A549 (cell line): Measurements from ENCODE around the gene ANKRD33B. TPM values are rescaled to one million over a fixed set of nuclear protein-coding genes. Genes with fewer than 3 reads are reported as not detected.

Experiments used
- BCL3 ChIP-seq: fragments of >200 bp; sonication (Bioruptor Twin); formaldehyde crosslinking; IDR thresholded peaks from 3 replicates; pipeline ENCODE4 v1.6.1; 2016
- CBX8 ChIP-seq: fragments of 200-600 bp; sonication (generic); IDR thresholded peaks from 2 replicates; pipeline ENCODE4 v1.6.1; 2016
- CHD4 ChIP-seq: fragments of 200-600 bp; sonication (generic); IDR thresholded peaks from 2 replicates; pipeline ENCODE4 v1.6.1; 2016; ENCODE audit warnings: antibody characterized with exemption, mild to moderate bottlenecking, borderline replicate concordance
- EHF ChIP-seq: fragments of 250-450 bp; sonication (Bioruptor Pico); IDR thresholded peaks from 2 replicates; pipeline ENCODE4 v1.5.0; 2020; ENCODE audit warnings: mild to moderate bottlenecking
- ESRRA ChIP-seq: fragments of 150-350 bp; IDR thresholded peaks from 2 replicates; pipeline ENCODE4 v1.6.1; 2014; ENCODE audit warnings: mild to moderate bottlenecking, low read length, borderline replicate concordance
- FOSL2 ChIP-seq, 2 experiments: fragments of 450-650 bp in 1 of 2; fragments of >200 bp in 1 of 2; sonication (Bioruptor Twin) in 1 of 2; formaldehyde crosslinking; IDR thresholded peaks; 2 replicates each; pipeline versions ENCODE4 v1.5.0 to v1.6.1; 2016 to 2020; ENCODE audit warnings: mild to moderate bottlenecking in 1 of 2, moderate library complexity in 1 of 2
- FOXS1 ChIP-seq: fragments of 250-450 bp; sonication (Bioruptor Pico); IDR thresholded peaks from 2 replicates; pipeline ENCODE4 v1.5.0; 2020; ENCODE audit warnings: mild to moderate bottlenecking, moderate library complexity
- GATA3 ChIP-seq: IDR thresholded peaks from 2 replicates; pipeline ENCODE4 v1.6.1; 2012; ENCODE audit warnings: borderline replicate concordance
- HDAC2 ChIP-seq: fragments of 200-600 bp; sonication (generic); IDR thresholded peaks from 2 replicates; pipeline ENCODE4 v1.6.1; 2016
- HES2 ChIP-seq: fragments of >200 bp; sonication (Bioruptor Twin); formaldehyde crosslinking; IDR thresholded peaks from 2 replicates; pipeline ENCODE4 v1.6.1; 2016
- HEYL ChIP-seq: fragments of 250-450 bp; sonication (Bioruptor Pico); IDR thresholded peaks from 2 replicates; pipeline ENCODE4 v1.8.0; 2021; ENCODE audit warnings: mild to moderate bottlenecking, moderate library complexity
- HMGXB4 ChIP-seq: fragments of 250-450 bp; sonication (Bioruptor Pico); IDR thresholded peaks from 2 replicates; pipeline ENCODE4 v1.5.0; 2021; ENCODE audit warnings: mild to moderate bottlenecking, moderate library complexity, borderline replicate concordance
- HOXA7 ChIP-seq: fragments of 250-450 bp; sonication (Bioruptor Pico); IDR thresholded peaks from 2 replicates; pipeline ENCODE4 v1.5.0; 2020; ENCODE audit warnings: mild to moderate bottlenecking, moderate library complexity
- HOXB5 ChIP-seq: fragments of 250-450 bp; sonication (Bioruptor Pico); IDR thresholded peaks from 2 replicates; pipeline ENCODE4 v1.5.0; 2020; ENCODE audit warnings: mild to moderate bottlenecking, moderate library complexity
- JUN ChIP-seq, 2 experiments: fragments of >200 bp; sonication (Bioruptor Twin); formaldehyde crosslinking; IDR thresholded peaks; 2 replicates in 1 of 2; 3 replicates in 1 of 2; pipeline ENCODE4 v1.6.1; 2016 to 2017
- JUNB ChIP-seq: fragments of >200 bp; sonication (Bioruptor Twin); formaldehyde crosslinking; IDR thresholded peaks from 2 replicates; pipeline ENCODE4 v1.6.1; 2016
- KDM1A ChIP-seq: fragments of 200-600 bp; sonication (generic); IDR thresholded peaks from 2 replicates; pipeline ENCODE4 v1.6.1; 2016; ENCODE audit warnings: low read depth, mild to moderate bottlenecking
- MAFK ChIP-seq: fragments of 450-650 bp; IDR thresholded peaks from 2 replicates; pipeline ENCODE4 v1.6.1; 2014; ENCODE audit not compliant: partially characterized antibody
- MAZ ChIP-seq: fragments of 150-350 bp; IDR thresholded peaks from 2 replicates; pipeline ENCODE4 v1.6.1; 2014; ENCODE audit warnings: antibody characterized with exemption, low read depth, low read length, borderline replicate concordance
- MYC ChIP-seq: IDR thresholded peaks from 2 replicates; pipeline ENCODE4 v1.6.1; 2012; ENCODE audit warnings: mild to moderate bottlenecking, inconsistent platforms, low read length, improper control_type of control experiment, borderline replicate concordance
- NFE2L2 ChIP-seq: fragments of 150-350 bp; conservative IDR thresholded peaks from 2 replicates; pipeline ENCODE4 v1.6.1; 2014; ENCODE audit warnings: low read length
- NPAS2 ChIP-seq: fragments of 250-450 bp; sonication (Bioruptor Pico); IDR thresholded peaks from 2 replicates; pipeline ENCODE4 v1.8.0; 2022; ENCODE audit warnings: mild to moderate bottlenecking, moderate library complexity, borderline replicate concordance
- RAD21 ChIP-seq, 2 experiments: fragments of >200 bp in 1 of 2; sonication (Bioruptor Twin) in 1 of 2; formaldehyde crosslinking in 1 of 2; IDR thresholded peaks in 1 of 2; conservative IDR thresholded peaks in 1 of 2; 2 replicates in 1 of 2; 3 replicates in 1 of 2; pipeline ENCODE4 v1.6.1; 2012 to 2018; ENCODE audit warnings: inconsistent platforms in 1 of 2
- RARB ChIP-seq: fragments of 250-450 bp; sonication (Bioruptor Pico); IDR thresholded peaks from 2 replicates; pipeline ENCODE4 v1.8.0; 2021; ENCODE audit warnings: mild to moderate bottlenecking, moderate library complexity
- RCOR1 ChIP-seq: fragments of 150-350 bp; IDR thresholded peaks from 2 replicates; pipeline ENCODE4 v1.6.1; 2014; ENCODE audit warnings: antibody characterized with exemption, low read length, low read depth
- RFX5 ChIP-seq: fragments of 450-650 bp; IDR thresholded peaks from 2 replicates; pipeline ENCODE4 v1.7.1; 2014; ENCODE audit warnings: antibody characterized with exemption, mild to moderate bottlenecking, moderate library complexity
- TFCP2L1 ChIP-seq: fragments of 250-450 bp; sonication (Bioruptor Pico); IDR thresholded peaks from 2 replicates; pipeline ENCODE4 v1.5.0; 2021; ENCODE audit warnings: mild to moderate bottlenecking
- TP53 ChIP-seq: fragments of 250-450 bp; sonication (Bioruptor Pico); IDR thresholded peaks from 2 replicates; pipeline ENCODE4 v1.5.0; 2021; ENCODE audit warnings: mild to moderate bottlenecking, moderate library complexity
- ZC3H11A ChIP-seq: fragments of 450-650 bp; IDR thresholded peaks from 2 replicates; pipeline ENCODE4 v1.6.1; 2014; ENCODE audit warnings: antibody characterized with exemption, mild to moderate bottlenecking
- polyA plus RNA-seq, 4 experiments: library from polyadenylated mRNA; depleted of rRNA in 3 of 4; stranded (reverse); fragments of >200 nt; fragmentation: RNase III in 1 of 4; extraction: RNeasy Plus Mini Kit Qiagen cat#74134 plus additional on column Dnase treatment in 1 of 4; gene quantifications; 2 replicates in 3 of 4; 3 replicates in 1 of 4; pipeline ENCODE4 v1.2.3, GENCODE V29; 2011 to 2017
- TF ChIP-seq, protein P1 (sequence below): IDR thresholded peaks from 2 replicates; pipeline ENCODE4 v1.6.1; 2012
- TF ChIP-seq, protein P2 (sequence below): IDR thresholded peaks from 2 replicates; pipeline ENCODE4 v1.6.1; 2012
- TF ChIP-seq, protein P3 (sequence below): fragments of 250-450 bp; sonication (Bioruptor Pico); IDR thresholded peaks from 2 replicates; pipeline ENCODE4 v1.5.0; 2020; ENCODE audit warnings: low read depth, mild to moderate bottlenecking, moderate library complexity
- TF ChIP-seq, protein P4 (sequence below): IDR thresholded peaks from 2 replicates; pipeline ENCODE4 v1.6.1; 2012; ENCODE audit warnings: low read depth, borderline replicate concordance

Gene ANKRD33B
- polyA plus RNA-seq, 2 of the 4 experiments (the other 2 are of a cell fraction): 4.0 to 6.9 TPM

- TF ChIP-seq, protein P1, sequence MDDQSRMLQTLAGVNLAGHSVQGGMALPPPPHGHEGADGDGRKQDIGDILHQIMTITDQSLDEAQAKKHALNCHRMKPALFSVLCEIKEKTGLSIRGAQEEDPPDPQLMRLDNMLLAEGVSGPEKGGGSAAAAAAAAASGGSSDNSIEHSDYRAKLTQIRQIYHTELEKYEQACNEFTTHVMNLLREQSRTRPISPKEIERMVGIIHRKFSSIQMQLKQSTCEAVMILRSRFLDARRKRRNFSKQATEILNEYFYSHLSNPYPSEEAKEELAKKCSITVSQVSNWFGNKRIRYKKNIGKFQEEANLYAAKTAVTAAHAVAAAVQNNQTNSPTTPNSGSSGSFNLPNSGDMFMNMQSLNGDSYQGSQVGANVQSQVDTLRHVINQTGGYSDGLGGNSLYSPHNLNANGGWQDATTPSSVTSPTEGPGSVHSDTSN: no peak
- TF ChIP-seq, protein P2, sequence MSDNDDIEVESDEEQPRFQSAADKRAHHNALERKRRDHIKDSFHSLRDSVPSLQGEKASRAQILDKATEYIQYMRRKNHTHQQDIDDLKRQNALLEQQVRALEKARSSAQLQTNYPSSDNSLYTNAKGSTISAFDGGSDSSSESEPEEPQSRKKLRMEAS: peak; percentile 77
- no peak for TF ChIP-seq EHF
- no peak for TF ChIP-seq CHD4
- no peak for TF ChIP-seq MAZ
- 0 out of 2 replicates have a peak, but pooled peaks have one; percentile 16 for TF ChIP-seq MYC
- TF ChIP-seq KDM1A: no peak
- no peak for TF ChIP-seq MAFK
- TF ChIP-seq RAD21 (conservative IDR thresholded peaks at IDR 0.05 in 1 of 2, IDR thresholded peaks at IDR 0.05 in 1 of 2): no peak
- no peak for TF ChIP-seq CBX8
- no peak for TF ChIP-seq GATA3
- no peak for TF ChIP-seq HDAC2
- TF ChIP-seq NPAS2 (CRISPR knock-in tag): no peak
- TF ChIP-seq ZC3H11A: no peak
- TF ChIP-seq HEYL (CRISPR knock-in tag): no peak
- no peak for TF ChIP-seq NFE2L2
- no peak for TF ChIP-seq JUN (IDR thresholded peaks at IDR 0.05)
- TF ChIP-seq, protein P3, sequence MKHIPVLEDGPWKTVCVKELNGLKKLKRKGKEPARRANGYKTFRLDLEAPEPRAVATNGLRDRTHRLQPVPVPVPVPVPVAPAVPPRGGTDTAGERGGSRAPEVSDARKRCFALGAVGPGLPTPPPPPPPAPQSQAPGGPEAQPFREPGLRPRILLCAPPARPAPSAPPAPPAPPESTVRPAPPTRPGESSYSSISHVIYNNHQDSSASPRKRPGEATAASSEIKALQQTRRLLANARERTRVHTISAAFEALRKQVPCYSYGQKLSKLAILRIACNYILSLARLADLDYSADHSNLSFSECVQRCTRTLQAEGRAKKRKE (CRISPR knock-in tag): peak; percentile 23; the same call in 1 of the 2 replicates
- TF ChIP-seq, protein P4, sequence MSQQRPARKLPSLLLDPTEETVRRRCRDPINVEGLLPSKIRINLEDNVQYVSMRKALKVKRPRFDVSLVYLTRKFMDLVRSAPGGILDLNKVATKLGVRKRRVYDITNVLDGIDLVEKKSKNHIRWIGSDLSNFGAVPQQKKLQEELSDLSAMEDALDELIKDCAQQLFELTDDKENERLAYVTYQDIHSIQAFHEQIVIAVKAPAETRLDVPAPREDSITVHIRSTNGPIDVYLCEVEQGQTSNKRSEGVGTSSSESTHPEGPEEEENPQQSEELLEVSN: peak; percentile 81; the same call in 1 of the 2 replicates
- TF ChIP-seq JUNB: no peak
- TF ChIP-seq HOXB5 (CRISPR knock-in tag): no peak; the same call in 1 of the 2 replicates
- no peak; the same call in 1 of the 2 replicates for TF ChIP-seq HMGXB4 (CRISPR knock-in tag)
- no peak for TF ChIP-seq HOXA7 (CRISPR knock-in tag)
- TF ChIP-seq FOSL2 (IDR thresholded peaks at IDR 0.05): no peak
- no peak for TF ChIP-seq FOSL2 (CRISPR knock-in tag; IDR thresholded peaks at IDR 0.05)
- no peak for TF ChIP-seq RCOR1
- no peak for TF ChIP-seq BCL3
- no peak for TF ChIP-seq ESRRA
- TF ChIP-seq TFCP2L1 (CRISPR knock-in tag): no peak
- no peak for TF ChIP-seq RFX5
- TF ChIP-seq FOXS1 (CRISPR knock-in tag): no peak
- no peak for TF ChIP-seq HES2
- 0 out of 2 replicates have a peak, but pooled peaks have one; percentile 33 for TF ChIP-seq TP53
- TF ChIP-seq RARB (CRISPR knock-in tag): no peak
Measured at GRCh38 chr5:10563110-10563944, 543 bp upstream of the ANKRD33B start (continued).
